ENCODE measurements around the gene MT1B.

The MT1B gene

GRCh38 chr16:56625140-56625942 is 26.3 kb upstream of the MT1B start, which contains the start of gene MT1E:
MT1E (plus strand) TSS chr16:56625781; CDS start chr16:56625852, 71 bp downstream.
- Histone ChIP-seq H3K9me3 (ENCODE audit: low read length) (no peaks in the 10 kb centered on the region), H3K36me3 (ENCODE audit: insufficient read depth, low read length) (no peaks in the 10 kb centered on the region), H2AFZ (ENCODE audit: low read depth, low read length) (no peak within 1 kb of the TSS), H3K27me3 (ENCODE audit: insufficient read depth, low read length) (peaks cover 73% of the 10 kb centered on the region), H3K4me3 (ENCODE audit: low read length) (no peak within 1 kb of the TSS), H3K4me1 (ENCODE audit: insufficient read depth, low read length) (peaks cover 4% of the 10 kb centered on the region)

GRCh38 chr16:56625943-56626654 is 25.6 kb upstream of the MT1B start:
- peaks cover 4% of the 10 kb centered on the region for H3K4me1 ChIP-seq (ENCODE audit: insufficient read depth, low read length)
- no peak overlapping the region for H2AFZ ChIP-seq (ENCODE audit: low read depth, low read length)
- peaks cover 79% of the 10 kb centered on the region for H3K27me3 ChIP-seq (ENCODE audit: insufficient read depth, low read length)
- H3K36me3 ChIP-seq (ENCODE audit: insufficient read depth, low read length), result no peaks in the 10 kb centered on the region
- no peaks in the 10 kb centered on the region for H3K9me3 ChIP-seq (ENCODE audit: low read length)
- H3K4me3 ChIP-seq (ENCODE audit: low read length), result no peak overlapping the region

GRCh38 chr16:56626685-56627084 is 25.0 kb upstream of the MT1B start:
- Histone ChIP-seq H3K36me3 (ENCODE audit: insufficient read depth, low read length) (no peaks in the 10 kb centered on the region), H3K9me3 (ENCODE audit: low read length) (no peaks in the 10 kb centered on the region), H3K4me1 (ENCODE audit: insufficient read depth, low read length) (peaks cover 4% of the 10 kb centered on the region), H3K27me3 (ENCODE audit: insufficient read depth, low read length) (peaks cover 79% of the 10 kb centered on the region), H3K4me3 (ENCODE audit: low read length) (no peak overlapping the region), H2AFZ (ENCODE audit: low read depth, low read length) (no peak overlapping the region)

GRCh38 chr16:56628486-56629350 is 23.0 kb upstream of the MT1B start:
- Histone ChIP-seq H3K4me1 (ENCODE audit: insufficient read depth, low read length) (peaks cover 10% of the 10 kb centered on the region), H3K27me3 (ENCODE audit: insufficient read depth, low read length) (peaks cover 89% of the 10 kb centered on the region), H3K36me3 (ENCODE audit: insufficient read depth, low read length) (no peaks in the 10 kb centered on the region), H2AFZ (ENCODE audit: low read depth, low read length) (no peak overlapping the region), H3K4me3 (ENCODE audit: low read length) (no peak overlapping the region), H3K9me3 (ENCODE audit: low read length) (no peaks in the 10 kb centered on the region)

- Histone ChIP-seq H3K9me3 (ENCODE audit: low read length) (no peaks in the 10 kb centered on the region), H3K4me3 (ENCODE audit: low read length) (no peak overlapping the region), H3K4me1 (ENCODE audit: insufficient read depth, low read length) (peaks cover 10% of the 10 kb centered on the region), H3K27me3 (ENCODE audit: insufficient read depth, low read length) (peaks cover 91% of the 10 kb centered on the region), H3K36me3 (ENCODE audit: insufficient read depth, low read length) (no peaks in the 10 kb centered on the region), H2AFZ (ENCODE audit: low read depth, low read length) (no peak overlapping the region)
Measured at GRCh38 chr16:56629531-56629930, 22.2 kb upstream of the MT1B start.

- Histone ChIP-seq H3K9me3 (ENCODE audit: low read length) (no peaks in the 10 kb centered on the region), H3K27me3 (ENCODE audit: insufficient read depth, low read length) (peaks cover 91% of the 10 kb centered on the region), H2AFZ (ENCODE audit: low read depth, low read length) (no peak overlapping the region), H3K4me1 (ENCODE audit: insufficient read depth, low read length) (peaks cover 10% of the 10 kb centered on the region), H3K36me3 (ENCODE audit: insufficient read depth, low read length) (no peaks in the 10 kb centered on the region), H3K4me3 (ENCODE audit: low read length) (no peak overlapping the region)
Measured at GRCh38 chr16:56630134-56630533, 21.6 kb upstream of the MT1B start.

- H3K4me1 ChIP-seq (ENCODE audit: insufficient read depth, low read length), result peaks cover 6% of the 10 kb centered on the region
- no peak overlapping the region for H3K4me3 ChIP-seq (ENCODE audit: low read length)
- H3K27me3 ChIP-seq (ENCODE audit: insufficient read depth, low read length), result peaks cover 91% of the 10 kb centered on the region
- H3K36me3 ChIP-seq (ENCODE audit: insufficient read depth, low read length), result no peaks in the 10 kb centered on the region
- no peak overlapping the region for H2AFZ ChIP-seq (ENCODE audit: low read depth, low read length)
- no peaks in the 10 kb centered on the region for H3K9me3 ChIP-seq (ENCODE audit: low read length)
Measured at GRCh38 chr16:56631197-56631596, 20.5 kb upstream of the MT1B start.

GRCh38 chr16:56631832-56632155 is 19.9 kb upstream of the MT1B start:
- H3K4me3 ChIP-seq (ENCODE audit: low read length), result no peak overlapping the region
- H3K9me3 ChIP-seq (ENCODE audit: low read length), result no peaks in the 10 kb centered on the region
- H3K27me3 ChIP-seq (ENCODE audit: insufficient read depth, low read length), result peaks cover 92% of the 10 kb centered on the region
- H3K36me3 ChIP-seq (ENCODE audit: insufficient read depth, low read length), result no peaks in the 10 kb centered on the region
- no peak overlapping the region for H2AFZ ChIP-seq (ENCODE audit: low read depth, low read length)
- peaks cover 6% of the 10 kb centered on the region for H3K4me1 ChIP-seq (ENCODE audit: insufficient read depth, low read length)

GRCh38 chr16:56632156-56632847 is 19.4 kb upstream of the MT1B start, which contains the start of gene MT1M:
MT1M (plus strand) TSS chr16:56632659; CDS start chr16:56632732, 73 bp downstream.
- H3K27me3 ChIP-seq (ENCODE audit: insufficient read depth, low read length), result peaks cover 93% of the 10 kb centered on the region
- H2AFZ ChIP-seq (ENCODE audit: low read depth, low read length), result peak within 1 kb of the TSS; percentile 33
- H3K4me1 ChIP-seq (ENCODE audit: insufficient read depth, low read length), result peaks cover 6% of the 10 kb centered on the region
- H3K36me3 ChIP-seq (ENCODE audit: insufficient read depth, low read length), result no peaks in the 10 kb centered on the region
- no peaks in the 10 kb centered on the region for H3K9me3 ChIP-seq (ENCODE audit: low read length)
- no peak within 1 kb of the TSS for H3K4me3 ChIP-seq (ENCODE audit: low read length)

GRCh38 chr16:56632848-56633365 is 18.8 kb upstream of the MT1B start:
- no peaks in the 10 kb centered on the region for H3K9me3 ChIP-seq (ENCODE audit: low read length)
- no peak overlapping the region for H3K4me3 ChIP-seq (ENCODE audit: low read length)

GRCh38 chr16:56633535-56633934 is 18.2 kb upstream of the MT1B start:
- H3K4me3 ChIP-seq (ENCODE audit: low read length), result no peak overlapping the region
- peaks cover 99% of the 10 kb centered on the region for H3K27me3 ChIP-seq (ENCODE audit: insufficient read depth, low read length)
- H3K36me3 ChIP-seq (ENCODE audit: insufficient read depth, low read length), result no peaks in the 10 kb centered on the region
- no peaks in the 10 kb centered on the region for H3K9me3 ChIP-seq (ENCODE audit: low read length)
- no peak overlapping the region for H2AFZ ChIP-seq (ENCODE audit: low read depth, low read length)
- H3K4me1 ChIP-seq (ENCODE audit: insufficient read depth, low read length), result peaks cover 7% of the 10 kb centered on the region

More at GRCh38 chr16:56632848-56633365, 18.8 kb upstream of the MT1B start:
- Histone ChIP-seq H3K4me1 (ENCODE audit: insufficient read depth, low read length) (peaks cover 6% of the 10 kb centered on the region), H3K36me3 (ENCODE audit: insufficient read depth, low read length) (no peaks in the 10 kb centered on the region), H2AFZ (ENCODE audit: low read depth, low read length) (no peak overlapping the region), H3K27me3 (ENCODE audit: insufficient read depth, low read length) (peaks cover 98% of the 10 kb centered on the region)

GRCh38 chr16:56634715-56635440 is 16.8 kb upstream of the MT1B start:
- H3K27me3 ChIP-seq (ENCODE audit: insufficient read depth, low read length), result peaks cover 99% of the 10 kb centered on the region
- H3K36me3 ChIP-seq (ENCODE audit: insufficient read depth, low read length), result no peaks in the 10 kb centered on the region
- no peaks in the 10 kb centered on the region for H3K9me3 ChIP-seq (ENCODE audit: low read length)
- H3K4me3 ChIP-seq (ENCODE audit: low read length), result no peak overlapping the region
- H3K4me1 ChIP-seq (ENCODE audit: insufficient read depth, low read length), result peaks cover 8% of the 10 kb centered on the region
- H2AFZ ChIP-seq (ENCODE audit: low read depth, low read length), result no peak overlapping the region
